Cardiac septum (tissue), 1 donor: ENCODE data around the gene HAL. TPM values are rescaled to one million over a fixed set of nuclear protein-coding genes. Genes with fewer than 3 reads are reported as not detected.
"Not testable (repeated sequence)": the region's sequence is repeated elsewhere in the genome, so short reads cannot be mapped to it uniquely, and the experiment has no call there.

Experiments
- DNase-seq: peaks from one replicate; pipeline ENCODE4 v3.0.0-alpha.2; 2020; ENCODE audit warnings: low spot score
- intact Hi-C: fragments of 100-400 bp; cut with DNase I; formaldehyde crosslinking; loops from one replicate; pipeline ENCODE4 v1.14.0; 2022
- total RNA-seq: library from RNA; stranded (reverse); fragmentation: NEBNext Ultra II Directional; extraction: Animal tissue kit (Norgen Biotek cat#: 25700); gene quantifications from one replicate; pipeline ENCODE4 v1.2.1, GENCODE V29; 2021
- donor health status: DM: no; HTN: no; CAD: no.

HAL gene
- total RNA-seq, 1 donor from 2014 or later, result 0.22 TPM

DNA sequence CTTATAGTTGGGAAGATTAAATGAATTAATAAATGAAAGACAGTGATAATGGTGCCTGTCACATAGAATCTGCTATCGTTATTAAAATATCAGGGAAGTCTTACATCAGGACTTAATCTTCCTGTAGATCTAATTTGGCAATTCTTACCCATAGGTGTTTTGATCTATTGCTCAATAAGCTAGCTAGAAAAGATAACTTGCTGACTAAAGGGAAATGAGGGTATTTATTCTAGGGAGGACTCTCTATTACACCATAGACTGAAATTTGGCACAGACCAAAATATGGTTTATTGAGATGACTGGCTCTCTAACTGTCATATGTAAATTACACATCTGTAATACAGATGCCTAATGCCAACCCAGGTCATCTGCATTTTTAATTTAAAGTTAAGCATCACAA, 11.5 kb downstream of the HAL start:
- no peak for DNase-seq
- intact Hi-C loops, result no loop called here

- intact Hi-C loops, result no loop called here
- DNase-seq, result no peak
These were observed 13.5 kb downstream of the HAL start for GRCh38 chr12:95982602-95983001.

DNA sequence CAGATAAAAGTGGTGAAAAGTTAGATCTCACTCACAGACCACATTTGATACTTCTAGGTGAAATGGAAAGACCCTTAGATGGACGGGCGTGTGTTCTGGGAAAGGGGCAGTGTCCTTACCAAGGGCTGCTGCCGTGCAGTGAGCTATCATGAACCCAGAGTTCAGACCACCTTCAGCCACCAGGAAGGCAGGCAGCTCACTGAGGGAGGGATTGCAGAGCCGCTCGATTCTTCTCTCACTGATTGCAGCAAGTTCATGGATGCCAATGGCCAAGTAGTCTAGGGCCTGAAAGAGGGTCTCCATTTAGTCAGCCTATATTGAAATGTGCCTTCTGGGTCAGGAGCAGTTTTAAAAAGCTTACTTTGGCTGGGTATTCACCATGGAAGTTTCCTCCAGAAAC, 15.7 kb downstream of the HAL start:
- intact Hi-C loops, result no loop called here
- no peak for DNase-seq

DNA sequence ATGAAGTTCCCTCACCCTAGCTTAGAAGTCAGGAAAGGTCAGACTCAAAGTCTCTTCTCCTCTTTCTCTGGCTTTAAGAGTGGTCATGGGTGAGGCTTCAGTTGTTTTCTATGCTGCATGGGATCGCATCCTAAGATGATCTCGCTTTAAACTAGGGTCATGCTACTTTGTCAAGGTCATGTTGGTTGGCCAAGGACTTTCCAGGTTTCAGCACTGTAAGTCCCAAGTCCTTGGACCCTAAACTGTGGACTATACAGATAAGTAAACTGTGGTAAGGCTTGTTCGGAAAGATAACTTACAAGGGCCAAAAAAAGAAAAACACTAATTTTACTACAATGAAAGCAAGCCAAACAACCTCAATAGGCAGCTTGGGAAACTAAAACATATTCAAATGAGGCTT, 17.4 kb downstream of the HAL start:
- no peak for DNase-seq
- intact Hi-C loops, result no loop called here

GRCh38 chr12:95978351-95978750, 17.8 kb downstream of the HAL start:
- intact Hi-C loops, result no loop called here
- DNase-seq, result no peak

DNA sequence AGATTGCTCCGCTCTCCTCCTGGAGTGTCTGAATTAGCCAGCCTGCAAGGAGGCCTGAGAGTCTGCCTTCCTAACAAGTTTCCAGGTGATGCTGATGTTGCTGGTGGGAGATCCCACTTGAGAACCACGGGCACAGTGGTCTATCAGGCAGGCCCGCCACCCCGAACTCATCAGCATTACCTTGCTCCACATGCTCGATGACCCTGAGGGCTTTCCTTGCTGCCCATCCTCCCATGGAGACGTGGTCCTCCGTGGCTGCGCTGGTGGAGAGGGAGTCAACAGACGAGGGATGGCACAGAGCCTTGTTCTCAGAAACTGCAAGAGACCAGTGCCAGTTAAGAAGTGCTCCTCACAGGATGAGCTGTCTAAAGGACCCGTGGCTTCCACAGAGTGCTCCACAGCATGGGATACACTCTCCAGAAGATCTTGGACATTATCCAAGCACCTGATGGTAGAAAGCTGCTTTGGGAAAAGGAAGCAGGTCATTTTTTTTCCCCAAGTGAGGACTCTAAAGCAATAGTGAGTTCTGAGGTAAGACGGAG, 18.3 kb downstream of the HAL start:
- DNase-seq, result no peak
- intact Hi-C loops, result no loop called here

GRCh38 chr12:95976416-95976832, 19.7 kb downstream of the HAL start:
- no peak for DNase-seq
- intact Hi-C loops, result no loop called here

DNA sequence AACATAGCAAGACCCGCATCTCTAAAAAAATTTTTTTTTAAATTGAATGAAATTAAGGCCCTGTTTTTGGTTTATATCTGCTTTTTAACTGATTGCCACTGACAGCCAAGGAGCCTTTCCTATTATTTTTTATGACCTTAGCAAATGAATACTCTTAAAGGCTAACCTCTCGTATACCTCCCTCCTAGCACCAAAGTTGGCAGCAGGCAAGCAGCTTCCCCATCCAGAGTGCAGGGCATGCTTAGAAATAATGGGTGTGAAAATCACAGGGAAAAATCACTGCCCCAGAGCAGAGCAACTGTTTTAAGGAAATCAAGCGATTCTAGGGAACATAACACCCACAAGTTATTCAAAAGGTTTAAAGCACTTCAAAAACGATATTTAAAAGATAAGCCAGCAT, 20.7 kb downstream of the HAL start:
- DNase-seq, result no peak
- intact Hi-C loops, result no loop called here

- intact Hi-C loops, result no loop called here
- no peak for DNase-seq
These were observed 21.8 kb downstream of the HAL start for GRCh38 chr12:95974358-95974757.

DNA sequence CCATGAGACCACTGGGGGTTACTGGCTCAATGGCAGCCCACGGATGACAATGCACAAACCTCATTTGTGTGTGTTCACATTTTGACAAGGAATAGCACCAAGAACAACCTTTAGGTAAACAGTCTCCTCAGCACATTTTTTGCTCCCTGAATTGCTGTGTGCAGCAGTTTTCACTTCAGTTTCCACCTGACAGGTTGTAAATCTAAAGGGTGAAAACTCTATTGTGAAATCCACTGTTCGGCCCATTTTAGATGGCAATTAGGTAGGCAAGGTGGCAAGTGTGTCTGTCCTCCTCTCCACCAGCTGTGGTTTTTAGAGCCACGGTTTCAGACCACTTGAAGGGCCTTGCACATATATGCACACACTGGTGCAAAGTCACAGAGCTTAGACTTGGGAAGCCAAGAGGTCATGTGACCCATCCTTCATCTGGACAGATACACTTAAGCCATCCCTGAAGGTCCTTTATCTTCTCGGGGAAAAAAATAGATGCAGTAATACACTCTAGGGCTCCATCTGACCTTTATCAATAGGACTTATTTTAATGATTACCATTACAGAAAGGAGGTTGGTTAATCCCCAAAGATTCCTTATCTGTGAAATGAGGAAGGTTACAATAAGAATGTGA, 23.2 kb downstream of the HAL start:
- DNase-seq, result no peak
- intact Hi-C loops, result no loop called here

GRCh38 chr12:95970905-95971304, 25.2 kb downstream of the HAL start:
- intact Hi-C loops, result no loop called here
- DNase-seq, result no peak

- DNase-seq, intact Hi-C loops: not testable (repeated sequence)
These were observed 27.0 kb downstream of the HAL start for GRCh38 chr12:95969116-95969515.

DNA sequence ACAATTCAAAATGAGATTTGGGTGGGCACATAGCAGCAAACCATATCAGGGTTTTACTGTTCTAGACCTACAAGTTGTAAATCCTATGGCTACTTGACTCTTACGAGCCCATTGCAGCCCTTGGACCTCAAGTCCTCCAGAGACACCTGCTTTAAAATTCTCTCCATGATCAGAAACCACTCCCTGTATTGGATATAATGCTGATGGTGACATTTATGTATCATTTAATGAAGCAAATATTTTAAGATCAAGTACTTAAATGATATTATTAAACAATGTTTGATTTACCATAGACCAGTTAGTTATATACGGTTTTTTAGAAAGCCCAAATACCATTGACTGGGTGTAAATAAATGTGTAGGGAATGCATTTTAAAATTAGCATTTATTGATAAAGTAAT, 28.8 kb downstream of the HAL start:
- intact Hi-C loops, result no loop called here
- no peak for DNase-seq

- no peak for DNase-seq
- intact Hi-C loops, result no loop called here
These were observed 29.8 kb downstream of the HAL start for GRCh38 chr12:95966287-95966870.

- intact Hi-C loops, result no loop called here
- no peak for DNase-seq
These were observed 33.0 kb downstream of the HAL start for GRCh38 chr12:95963096-95963495.

DNA sequence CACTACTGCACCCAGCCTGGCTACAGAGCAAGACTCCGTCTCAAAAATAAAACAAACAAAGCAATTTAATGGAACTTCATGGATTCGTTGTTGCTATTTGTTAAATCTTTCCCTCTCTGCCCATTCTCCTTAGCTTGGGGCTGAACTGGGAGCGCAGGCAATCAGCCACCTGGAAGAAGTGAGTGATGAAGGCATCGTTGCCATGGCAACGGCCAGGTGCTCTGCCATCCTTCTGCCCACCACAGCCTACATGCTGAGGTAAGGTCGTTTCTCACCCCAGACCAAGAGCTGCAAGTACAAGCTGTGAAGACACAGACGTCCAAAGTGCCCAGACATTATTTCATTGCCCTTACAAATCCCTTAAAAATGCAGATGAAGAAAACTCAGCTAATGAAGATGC, 33.9 kb downstream of the HAL start:
- intact Hi-C loops, result no loop called here
- no peak for DNase-seq

GRCh38 chr12:95960241-95960640, 35.9 kb downstream of the HAL start:
- intact Hi-C loops, result no loop called here

GRCh38 chr12:95959107-95959506, 37.0 kb downstream of the HAL start:
- intact Hi-C loops, result no loop called here

More at GRCh38 chr12:95960241-95960640, 35.9 kb downstream of the HAL start:
- no peak for DNase-seq

DNA sequence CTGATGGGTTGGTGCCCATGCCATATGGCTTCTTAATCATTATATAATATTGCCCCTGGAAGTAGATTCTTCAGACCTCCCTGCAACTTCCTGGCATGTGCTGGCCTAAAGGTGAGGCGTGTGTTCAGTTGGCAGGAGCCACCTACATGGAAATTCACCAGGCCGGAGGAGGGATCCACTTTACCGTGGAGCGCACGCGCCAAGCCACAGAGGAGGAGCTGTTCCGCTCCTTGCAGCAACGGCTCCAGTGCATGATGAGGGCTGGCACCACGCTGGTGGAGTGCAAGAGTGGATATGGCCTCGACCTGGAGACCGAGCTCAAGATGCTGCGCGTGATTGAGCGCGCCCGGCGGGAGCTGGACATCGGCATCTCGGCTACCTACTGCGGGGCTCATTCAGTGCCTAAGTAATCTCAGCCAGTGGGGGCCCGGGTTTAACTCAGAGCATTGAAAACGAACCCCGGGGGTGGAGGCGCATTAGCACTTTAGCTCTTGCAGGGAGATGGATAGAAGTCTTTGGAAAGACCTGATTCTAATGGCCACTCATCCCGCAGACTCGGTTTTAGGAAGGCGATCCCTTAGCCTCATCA, 39.5 kb downstream of the HAL start:
- intact Hi-C loops, result no loop called here
- no peak for DNase-seq

More at GRCh38 chr12:95959107-95959506, 37.0 kb downstream of the HAL start:
- DNase-seq, result no peak

- no peak for DNase-seq
- intact Hi-C loops, result no loop called here
These were observed 40.5 kb downstream of the HAL start for GRCh38 chr12:95955549-95956159.

- intact Hi-C loops, result no loop called here
- DNase-seq, result no peak
These were observed 43.1 kb downstream of the HAL start for GRCh38 chr12:95953000-95953399.
